GM21576 (cell line): ENCODE measurements around the gene NOS3.
"Not testable (repeated sequence)": the region's sequence is repeated elsewhere in the genome, so short reads cannot be mapped to it uniquely, and the experiment has no call there.

Experiments used
- ATAC-seq: cut with Tn5 transposase; IDR thresholded peaks from one replicate; pipeline ENCODE4 v1.9.1; 2021; ENCODE audit warnings: mild to moderate bottlenecking, moderate library complexity; ENCODE audit not compliant: unreplicated experiment

The NOS3 gene

GRCh38 chr7:151013733-151014497, 23.1 kb downstream of the NOS3 start:
- no peak for ATAC-seq

GRCh38 chr7:151014950-151015349, 24.1 kb downstream of the NOS3 start:
- no peak for ATAC-seq

GRCh38 chr7:151015967-151016366, 25.1 kb downstream of the NOS3 start:
- no peak for ATAC-seq

- ATAC-seq, result no peak
Observed at GRCh38 chr7:151016505-151016904, 25.7 kb downstream of the NOS3 start.

GRCh38 chr7:151016942-151017341, 26.1 kb downstream of the NOS3 start:
- ATAC-seq, result no peak

- ATAC-seq, result no peak
Observed at GRCh38 chr7:151017370-151017952, 26.6 kb downstream of the NOS3 start.

GRCh38 chr7:151017953-151018420, 27.2 kb downstream of the NOS3 start:
- peak; percentile 52 for ATAC-seq

- ATAC-seq, result no peak
Observed at GRCh38 chr7:151018421-151019129, 27.8 kb downstream of the NOS3 start.

- no peak for ATAC-seq
Observed at GRCh38 chr7:151019130-151019447, 28.3 kb downstream of the NOS3 start.

GRCh38 chr7:151020231-151020630, 29.4 kb downstream of the NOS3 start:
- ATAC-seq, result no peak

- no peak for ATAC-seq
Observed at GRCh38 chr7:151023232-151023631, 32.4 kb downstream of the NOS3 start.

- no peak for ATAC-seq
Observed at GRCh38 chr7:151024435-151025056, 33.7 kb downstream of the NOS3 start, which contains the start of gene ATG9B. TSS of gene ATG9B (minus strand) at chr7:151024494. CDS start at chr7:151024423, 71 bp downstream.

- ATAC-seq, result no peak
Observed at GRCh38 chr7:151025924-151026671, 35.3 kb downstream of the NOS3 start.

GRCh38 chr7:151026771-151027727, 36.2 kb downstream of the NOS3 start:
- not testable (repeated sequence) for ATAC-seq

- not testable (repeated sequence) for ATAC-seq
Observed at GRCh38 chr7:151027728-151028130, 36.9 kb downstream of the NOS3 start.

- ATAC-seq, result peak; percentile 97
Observed at GRCh38 chr7:151028131-151028947, 37.5 kb downstream of the NOS3 start, which contains the start of gene ABCB8. TSS of gene ABCB8 (plus strand) at chr7:151028450. CDS start at chr7:151028516, 66 bp downstream.

GRCh38 chr7:151028948-151029501, 38.2 kb downstream of the NOS3 start:
- ATAC-seq, result no peak

GRCh38 chr7:151031011-151031410, 40.2 kb downstream of the NOS3 start:
- ATAC-seq, result no peak
